Duodenal mucosa (tissue), 2 donors: Measurements from ENCODE around the gene ANKRD33.

ENCODE experiments used
- H3K27ac ChIP-seq: one replicate; pipeline ENCODE4 v1.7.0; 2013; ENCODE audit warnings: low read depth, low read length
- H3K27me3 ChIP-seq, 2 donors: one replicate each; pipeline ENCODE4 v1.7.0; 2013; ENCODE audit warnings: low read length in 2 of 2, control low read depth in 1 of 2; ENCODE audit not compliant: insufficient read depth in 2 of 2, control insufficient read depth in 1 of 2
- H3K36me3 ChIP-seq, 2 donors: one replicate each; pipeline ENCODE4 v1.7.0; 2013; ENCODE audit warnings: low read length in 2 of 2, control low read depth in 1 of 2; ENCODE audit not compliant: insufficient read depth in 2 of 2, control insufficient read depth in 1 of 2
- H3K4me1 ChIP-seq, 2 donors: one replicate each; pipeline ENCODE4 v1.7.0; 2013; ENCODE audit warnings: low read length in 2 of 2, control low read depth in 1 of 2; ENCODE audit not compliant: insufficient read depth in 2 of 2, control insufficient read depth in 1 of 2
- H3K4me3 ChIP-seq, 2 donors: one replicate each; pipeline ENCODE4 v1.7.0; 2013; ENCODE audit warnings: low read length in 2 of 2, low read depth in 1 of 2
- H3K9ac ChIP-seq, 2 donors: one replicate each; pipeline ENCODE4 v1.7.0; 2013; ENCODE audit warnings: low read length in 2 of 2, low read depth in 1 of 2
- H3K9me3 ChIP-seq, 2 donors: one replicate each; pipeline ENCODE4 v1.7.0; 2013; ENCODE audit warnings: low read length in 2 of 2, control low read depth in 1 of 2; ENCODE audit not compliant: control insufficient read depth in 1 of 2

ANKRD33 gene

DNA sequence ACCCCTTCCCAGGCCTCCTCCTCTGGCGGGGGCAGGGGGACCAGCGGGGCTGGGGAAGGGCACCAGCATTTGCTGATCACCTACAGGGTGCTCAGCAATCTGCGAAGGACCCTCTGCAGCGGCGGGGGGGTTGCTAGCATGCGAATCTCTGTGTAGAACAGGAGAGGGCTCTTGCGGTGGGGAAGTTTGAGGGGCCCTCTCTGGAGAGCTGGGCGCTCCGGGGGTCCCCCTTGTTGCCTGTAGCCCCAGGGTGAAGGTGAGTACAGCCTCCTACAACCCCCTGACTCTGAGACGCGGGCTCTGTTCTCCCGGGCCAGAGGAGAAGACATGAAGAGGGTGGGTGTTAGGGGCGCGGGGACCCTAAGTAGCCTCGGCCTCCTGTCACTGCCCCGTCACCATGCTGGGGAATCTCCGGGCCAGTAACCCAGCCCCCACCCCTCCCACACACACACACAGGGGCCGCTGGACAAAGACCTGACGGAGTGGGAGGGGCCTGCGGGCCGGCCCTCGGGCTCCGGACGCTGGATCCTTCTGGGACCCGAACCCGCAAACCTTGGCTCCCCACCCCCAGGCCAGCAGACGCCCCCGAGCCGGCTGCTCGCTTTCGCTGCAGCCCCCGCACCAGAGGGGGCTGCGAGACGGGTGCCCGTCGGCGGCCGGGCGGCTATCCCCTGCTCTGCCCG, 40.1 kb upstream of the ANKRD33 start:
- peaks cover 40 to 63% of the 10 kb centered on the region in 2 donors for H3K27me3 ChIP-seq
- H3K9me3 ChIP-seq, result no peaks in the 10 kb centered on the region
- H3K9ac ChIP-seq, result no peak overlapping the region
- H3K27ac ChIP-seq, result no peak overlapping the region
- peak overlapping the region; percentile 15 to 53 for H3K4me3 ChIP-seq
- peaks cover 5 to 11% of the 10 kb centered on the region in 2 donors for H3K4me1 ChIP-seq
- H3K36me3 ChIP-seq, result no peaks in the 10 kb centered on the region

DNA sequence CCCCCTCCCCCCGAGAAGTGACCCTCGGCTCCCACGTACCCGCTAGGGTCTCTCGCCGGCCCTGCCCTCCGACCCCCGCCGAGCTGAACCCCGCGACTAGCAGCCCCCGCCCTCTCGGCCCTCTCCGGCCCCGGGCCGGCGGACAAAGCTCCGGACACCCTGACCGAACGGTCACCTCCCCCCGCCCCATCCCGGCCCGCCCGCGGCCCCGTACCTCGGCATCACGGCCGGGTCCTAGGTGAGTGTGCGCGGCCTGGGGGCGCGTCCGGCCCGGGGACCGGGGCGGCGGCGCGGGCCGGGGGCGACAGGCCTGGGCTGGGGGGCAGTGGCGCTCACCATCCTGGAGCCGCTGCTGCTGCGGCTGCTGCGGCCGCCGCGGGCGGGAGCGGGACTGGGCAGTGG, 39.6 kb upstream of the ANKRD33 start, which contains the start of gene FIGNL2:
Gene FIGNL2 (minus strand): TSS at position 393 of the 402 bp plus-strand sequence. CDS start 26,305 bp downstream, outside the sequence.
- H3K27me3 ChIP-seq, result peaks cover 40 to 63% of the 10 kb centered on the region in 2 donors
- no peak within 1 kb of the TSS for H3K27ac ChIP-seq
- H3K9me3 ChIP-seq, result no peaks in the 10 kb centered on the region
- H3K36me3 ChIP-seq, result no peaks in the 10 kb centered on the region
- H3K4me1 ChIP-seq, result peaks cover 5 to 11% of the 10 kb centered on the region in 2 donors
- H3K4me3 ChIP-seq, result peak within 1 kb of the TSS; percentile 15 to 53
- H3K9ac ChIP-seq, result no peak within 1 kb of the TSS

DNA sequence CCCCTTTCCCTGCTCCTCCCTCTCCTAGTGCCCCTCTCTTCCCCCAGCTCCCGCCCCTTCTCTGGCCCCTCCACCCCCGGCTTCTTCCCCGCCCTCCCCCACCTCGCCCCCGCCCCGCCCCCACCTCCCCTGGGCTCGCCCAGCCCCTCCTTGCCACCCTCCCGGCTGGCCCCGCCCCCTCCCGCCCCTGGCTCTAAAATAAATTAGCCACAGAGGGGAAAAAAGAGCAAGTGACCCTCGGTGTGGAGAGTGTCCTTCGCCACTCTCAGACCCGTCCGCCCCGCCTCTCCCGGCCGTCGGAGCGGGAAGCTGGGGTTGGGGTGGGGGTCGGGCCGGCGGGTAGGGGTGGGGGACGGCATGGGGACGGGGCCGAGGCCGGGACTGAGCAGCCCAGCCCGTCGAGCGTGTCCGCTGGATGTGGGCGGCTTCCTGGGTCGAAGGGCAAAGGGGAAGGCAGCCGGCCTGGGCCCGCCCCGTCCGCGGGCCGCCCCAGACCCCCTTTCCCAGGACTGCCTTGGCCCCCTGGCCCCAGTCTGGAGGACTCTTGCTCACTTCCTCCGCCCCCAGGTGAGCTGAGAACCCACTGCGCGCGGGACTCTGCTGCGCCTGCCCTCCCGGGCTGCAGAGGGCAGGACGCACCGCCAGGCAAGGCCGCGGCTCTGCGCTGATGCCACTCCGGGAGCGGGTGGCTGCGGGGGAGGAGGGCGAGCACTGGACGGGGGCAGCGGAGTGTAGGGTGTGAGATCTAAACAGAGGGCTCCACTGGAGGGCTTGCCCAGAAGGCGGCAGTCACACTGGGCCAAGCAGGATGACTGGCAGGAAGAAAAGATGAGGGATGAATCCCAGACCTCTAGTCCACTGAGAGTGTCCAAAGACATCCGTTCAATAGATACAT, 38.8 kb upstream of the ANKRD33 start:
- Histone ChIP-seq H3K4me3 (no peak overlapping the region), H3K27ac (no peak overlapping the region), H3K9me3 (no peaks in the 10 kb centered on the region), H3K36me3 (no peaks in the 10 kb centered on the region), H3K27me3 (peaks cover 41 to 65% of the 10 kb centered on the region in 2 donors), H3K4me1 (peaks cover 5 to 11% of the 10 kb centered on the region in 2 donors), H3K9ac (no peak overlapping the region)

DNA sequence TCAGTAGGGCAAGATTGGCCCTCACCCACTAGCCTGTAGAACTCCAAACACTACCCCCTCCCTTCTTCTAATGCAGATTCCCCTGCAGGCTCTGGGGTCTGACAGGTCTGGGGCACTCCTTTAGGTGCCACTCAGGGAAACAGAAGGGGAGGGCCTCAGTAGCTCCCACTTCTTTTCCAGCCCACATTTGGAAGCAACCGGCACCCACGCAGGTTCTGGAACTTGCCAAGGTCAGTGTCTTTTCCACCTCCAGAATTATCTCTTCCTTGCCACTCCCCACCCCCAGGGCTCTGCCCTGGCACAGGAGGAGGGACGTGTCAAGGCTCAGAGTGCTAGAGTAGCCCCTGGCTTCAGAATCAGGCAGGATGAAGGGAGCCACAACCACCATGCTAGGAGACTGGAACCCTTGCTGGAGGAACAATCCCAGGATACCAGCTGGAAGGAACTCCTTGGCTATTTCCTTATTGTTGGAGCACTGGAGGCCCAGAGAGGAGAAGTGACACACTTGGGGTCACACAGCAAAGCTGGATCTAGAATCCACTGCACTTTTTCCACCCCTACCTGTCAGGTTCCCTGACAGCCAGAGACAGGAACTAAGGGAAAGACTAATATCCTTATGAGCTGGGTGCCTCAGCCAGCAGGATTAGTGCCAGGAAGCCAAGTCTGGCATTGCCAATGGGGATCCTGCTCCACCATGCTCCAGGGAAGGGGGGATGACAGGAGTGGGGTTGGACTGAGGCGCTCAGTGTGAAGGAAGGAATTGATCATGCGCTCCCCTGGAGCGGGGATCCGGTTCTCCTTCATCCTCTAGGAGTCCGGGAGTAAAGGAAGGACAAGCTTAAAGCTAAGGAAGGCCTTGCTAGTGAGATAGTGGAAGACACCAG, 37.6 kb upstream of the ANKRD33 start:
- no peak overlapping the region for H3K27ac ChIP-seq
- peaks cover 29 to 54% of the 10 kb centered on the region in 2 donors for H3K27me3 ChIP-seq
- no peak overlapping the region for H3K4me3 ChIP-seq
- H3K9ac ChIP-seq, result no peak overlapping the region
- no peaks in the 10 kb centered on the region for H3K36me3 ChIP-seq
- H3K4me1 ChIP-seq, result peaks cover 5 to 11% of the 10 kb centered on the region in 2 donors
- no peaks in the 10 kb centered on the region for H3K9me3 ChIP-seq

DNA sequence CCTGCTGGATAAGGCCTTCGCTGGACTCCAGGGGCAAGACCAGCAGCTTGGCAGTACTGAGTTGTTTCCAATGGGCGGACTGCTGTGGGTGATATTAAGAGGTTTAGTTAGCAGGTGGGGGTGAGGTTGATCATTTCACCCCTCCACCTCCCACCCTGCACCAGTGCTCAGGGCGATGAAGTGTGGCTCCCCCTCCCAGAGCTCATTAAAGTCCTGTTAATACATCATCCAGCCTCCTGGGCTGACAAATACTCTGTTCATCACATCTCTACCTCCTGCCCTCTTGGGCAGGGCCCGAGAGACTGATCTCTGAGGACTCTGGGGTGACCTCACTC, 37.0 kb upstream of the ANKRD33 start:
- H3K27ac ChIP-seq, result no peak overlapping the region
- no peaks in the 10 kb centered on the region for H3K9me3 ChIP-seq
- H3K9ac ChIP-seq, result no peak overlapping the region
- H3K36me3 ChIP-seq, result no peaks in the 10 kb centered on the region
- peaks cover 28 to 52% of the 10 kb centered on the region in 2 donors for H3K27me3 ChIP-seq
- H3K4me3 ChIP-seq, result no peak overlapping the region
- peaks cover 5 to 13% of the 10 kb centered on the region in 2 donors for H3K4me1 ChIP-seq

DNA sequence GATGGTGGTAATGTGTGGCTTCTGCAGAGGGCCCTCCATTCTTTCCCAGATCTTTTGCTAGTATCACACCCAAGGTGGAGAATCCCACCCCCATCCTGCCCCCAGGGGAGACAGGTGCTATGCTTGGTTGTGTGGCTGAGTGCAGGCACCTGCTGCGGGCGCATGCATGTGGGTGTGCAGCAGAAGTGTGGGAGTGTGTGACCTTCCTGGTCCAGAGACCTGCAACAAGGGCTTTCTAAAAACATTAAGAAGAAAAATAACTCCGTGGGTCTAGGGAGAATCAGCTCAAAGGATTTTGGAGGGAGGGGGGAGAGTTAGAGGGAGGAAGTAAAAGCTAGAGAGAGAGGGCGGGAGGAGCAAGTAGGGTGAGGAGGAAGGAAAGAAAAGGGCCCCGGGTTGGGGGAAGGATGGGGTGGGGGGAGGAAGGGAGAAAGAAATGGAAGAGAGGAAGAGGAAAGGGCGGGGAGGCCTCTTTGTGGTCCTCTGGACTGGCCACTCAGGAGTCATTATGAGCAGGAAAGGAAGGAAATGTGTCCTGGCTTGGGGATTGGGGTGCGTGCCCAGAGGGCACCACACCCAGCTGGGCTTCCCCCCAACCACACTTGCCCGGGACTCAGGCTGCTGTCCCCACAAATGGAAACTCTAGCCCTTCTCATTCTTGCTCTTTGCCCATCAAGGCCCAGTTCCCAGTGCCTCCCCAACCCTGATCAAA, 36.3 kb upstream of the ANKRD33 start:
- Histone ChIP-seq H3K9ac (no peak overlapping the region), H3K4me1 (peaks cover 1 to 11% of the 10 kb centered on the region in 2 donors), H3K9me3 (no peaks in the 10 kb centered on the region), H3K4me3 (no peak overlapping the region), H3K27ac (no peak overlapping the region), H3K36me3 (no peaks in the 10 kb centered on the region), H3K27me3 (peaks cover 28 to 52% of the 10 kb centered on the region in 2 donors)

DNA sequence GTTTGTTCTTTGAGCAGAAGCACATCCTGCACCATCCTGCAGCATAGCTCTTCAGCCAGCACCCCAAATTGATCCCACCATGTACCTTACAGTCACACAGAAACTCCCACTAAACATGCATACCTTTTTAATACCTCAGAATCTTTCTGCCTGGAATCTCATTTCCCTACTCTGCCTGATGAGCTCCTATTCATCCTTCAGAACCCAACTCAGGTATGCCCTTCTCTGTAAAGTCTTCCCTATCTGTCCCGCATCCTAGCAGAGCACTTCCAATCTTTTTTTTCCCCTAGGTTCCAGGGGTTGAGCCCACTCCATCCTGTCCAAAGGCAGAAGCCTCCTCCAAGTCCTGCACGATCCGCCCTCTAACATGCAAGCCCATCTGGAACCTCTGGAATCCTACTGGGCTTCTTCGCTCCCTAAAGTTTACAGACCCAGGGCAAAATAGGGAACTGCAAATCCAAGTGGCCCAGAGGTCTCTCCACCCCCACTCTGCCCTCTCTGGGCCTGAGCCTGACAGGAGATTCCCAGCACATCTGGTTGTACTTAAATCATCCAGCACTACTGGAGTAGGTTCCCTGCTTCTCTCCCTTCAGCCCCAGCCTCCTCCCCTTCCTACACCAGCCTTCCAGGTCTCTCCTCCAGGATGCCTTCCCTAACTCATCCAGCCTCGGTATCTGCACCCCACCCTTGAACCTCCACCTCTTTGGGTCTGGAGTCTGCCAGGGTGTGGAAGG, 35.3 kb upstream of the ANKRD33 start:
- Histone ChIP-seq H3K36me3 (no peaks in the 10 kb centered on the region), H3K4me1 (peaks cover 0 to 5% of the 10 kb centered on the region in 2 donors), H3K27me3 (peaks cover 26 to 42% of the 10 kb centered on the region in 2 donors)

DNA sequence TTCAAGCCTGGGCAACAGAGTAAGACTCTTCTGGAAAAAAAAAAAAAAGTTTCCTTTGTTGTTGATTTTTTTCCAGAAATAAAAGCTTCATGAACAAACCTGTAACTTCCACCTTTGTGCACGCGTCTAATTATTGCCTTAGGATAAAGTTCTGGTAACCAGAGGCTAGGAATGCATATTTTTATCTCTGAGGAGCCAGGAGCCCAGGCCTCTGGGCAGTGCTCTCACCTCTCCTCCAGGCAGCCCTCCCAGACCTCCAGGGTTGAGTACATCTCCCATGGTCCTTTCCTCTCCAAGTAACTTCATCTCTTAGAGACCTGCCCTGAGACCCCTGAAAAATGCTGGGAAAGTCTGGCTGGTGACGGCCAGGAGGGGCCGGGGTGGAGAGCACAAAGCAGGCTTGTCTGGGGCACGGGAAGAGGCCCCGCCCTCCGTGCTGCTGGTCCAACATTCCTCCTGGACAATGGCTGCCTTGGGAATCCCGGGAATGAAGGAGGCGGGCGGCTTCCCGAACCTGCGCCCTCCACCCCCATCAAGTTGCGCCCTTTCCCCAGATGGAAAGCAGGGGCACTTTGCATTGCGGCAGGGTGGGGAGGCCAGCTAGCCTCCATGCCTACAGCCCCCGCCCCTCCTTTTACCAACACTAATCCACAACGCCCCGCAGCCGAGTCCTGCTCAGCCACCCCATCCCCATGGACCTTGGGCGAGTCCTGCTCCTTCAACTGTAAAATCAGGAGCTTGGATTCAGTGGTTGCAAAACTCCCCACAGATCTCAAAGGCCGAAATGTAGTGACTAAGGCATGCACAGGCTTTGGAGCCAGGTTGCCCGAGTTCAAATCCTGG, 32.1 kb upstream of the ANKRD33 start:
- H3K36me3 ChIP-seq, result no peaks in the 10 kb centered on the region
- H3K9me3 ChIP-seq, result no peaks in the 10 kb centered on the region
- H3K4me1 ChIP-seq, result peaks cover 0 to 5% of the 10 kb centered on the region in 2 donors
- H3K9ac ChIP-seq, result no peak overlapping the region
- H3K27me3 ChIP-seq, result peaks cover 20 to 22% of the 10 kb centered on the region in 2 donors
- no peak overlapping the region for H3K27ac ChIP-seq
- H3K4me3 ChIP-seq, result no peak overlapping the region

More for the DNA sequence above, 35.3 kb upstream of the ANKRD33 start:
- Histone ChIP-seq H3K9ac (no peak overlapping the region), H3K9me3 (no peaks in the 10 kb centered on the region), H3K27ac (no peak overlapping the region), H3K4me3 (no peak overlapping the region)
